ENCODE data around the gene PTPRM.

DNA sequence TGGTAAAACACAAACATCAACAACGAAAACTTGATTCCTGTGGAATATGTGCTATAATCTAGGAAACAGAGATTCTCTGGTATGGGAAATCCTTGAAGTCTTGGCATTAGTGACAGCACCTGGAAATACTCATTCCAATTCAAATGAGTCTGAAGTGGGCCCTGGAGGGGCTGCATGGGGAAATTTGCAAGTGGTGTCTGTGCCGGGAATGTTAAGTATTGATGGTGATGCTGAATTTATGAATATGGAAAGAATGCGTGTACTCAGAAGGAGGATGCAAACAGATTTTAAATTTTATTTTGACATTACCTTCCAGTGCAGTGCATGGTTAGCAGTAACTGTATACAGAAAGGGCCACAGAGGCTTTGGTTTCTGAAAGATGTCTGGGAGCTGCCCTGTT is 37.2 kb downstream of the PTPRM start:
- TF ChIP-seq, protein P1, sequence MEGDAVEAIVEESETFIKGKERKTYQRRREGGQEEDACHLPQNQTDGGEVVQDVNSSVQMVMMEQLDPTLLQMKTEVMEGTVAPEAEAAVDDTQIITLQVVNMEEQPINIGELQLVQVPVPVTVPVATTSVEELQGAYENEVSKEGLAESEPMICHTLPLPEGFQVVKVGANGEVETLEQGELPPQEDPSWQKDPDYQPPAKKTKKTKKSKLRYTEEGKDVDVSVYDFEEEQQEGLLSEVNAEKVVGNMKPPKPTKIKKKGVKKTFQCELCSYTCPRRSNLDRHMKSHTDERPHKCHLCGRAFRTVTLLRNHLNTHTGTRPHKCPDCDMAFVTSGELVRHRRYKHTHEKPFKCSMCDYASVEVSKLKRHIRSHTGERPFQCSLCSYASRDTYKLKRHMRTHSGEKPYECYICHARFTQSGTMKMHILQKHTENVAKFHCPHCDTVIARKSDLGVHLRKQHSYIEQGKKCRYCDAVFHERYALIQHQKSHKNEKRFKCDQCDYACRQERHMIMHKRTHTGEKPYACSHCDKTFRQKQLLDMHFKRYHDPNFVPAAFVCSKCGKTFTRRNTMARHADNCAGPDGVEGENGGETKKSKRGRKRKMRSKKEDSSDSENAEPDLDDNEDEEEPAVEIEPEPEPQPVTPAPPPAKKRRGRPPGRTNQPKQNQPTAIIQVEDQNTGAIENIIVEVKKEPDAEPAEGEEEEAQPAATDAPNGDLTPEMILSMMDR (conservative IDR thresholded peaks at IDR 0.05; ENCODE audit: low read depth, low read length) = no peak
- no peak for TF ChIP-seq MAZ (IDR thresholded peaks at IDR 0.05; ENCODE audit: borderline replicate concordance, low read depth, low read length)
- TF ChIP-seq RFX5 (IDR thresholded peaks at IDR 0.05; ENCODE audit: low read depth, low read length) = no peak
- TF ChIP-seq POLR2A (IDR thresholded peaks at IDR 0.05; ENCODE audit: low read depth, low read length) = no peak
- no peak for TF ChIP-seq RAD21 (IDR thresholded peaks at IDR 0.05; ENCODE audit: low read length)
- no peak for TF ChIP-seq FOS (IDR thresholded peaks at IDR 0.05; ENCODE audit: low read depth, low read length)
- TF ChIP-seq CEBPB (IDR thresholded peaks at IDR 0.05; ENCODE audit: low read depth, low read length) = no peak
- no peak for TF ChIP-seq CHD1 (IDR thresholded peaks at IDR 0.05; ENCODE audit: low read depth, low read length)
- TF ChIP-seq, protein P2, sequence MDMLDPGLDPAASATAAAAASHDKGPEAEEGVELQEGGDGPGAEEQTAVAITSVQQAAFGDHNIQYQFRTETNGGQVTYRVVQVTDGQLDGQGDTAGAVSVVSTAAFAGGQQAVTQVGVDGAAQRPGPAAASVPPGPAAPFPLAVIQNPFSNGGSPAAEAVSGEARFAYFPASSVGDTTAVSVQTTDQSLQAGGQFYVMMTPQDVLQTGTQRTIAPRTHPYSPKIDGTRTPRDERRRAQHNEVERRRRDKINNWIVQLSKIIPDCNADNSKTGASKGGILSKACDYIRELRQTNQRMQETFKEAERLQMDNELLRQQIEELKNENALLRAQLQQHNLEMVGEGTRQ (IDR thresholded peaks at IDR 0.05; ENCODE audit: low read depth, low read length) = no peak
- TF ChIP-seq, protein P3, sequence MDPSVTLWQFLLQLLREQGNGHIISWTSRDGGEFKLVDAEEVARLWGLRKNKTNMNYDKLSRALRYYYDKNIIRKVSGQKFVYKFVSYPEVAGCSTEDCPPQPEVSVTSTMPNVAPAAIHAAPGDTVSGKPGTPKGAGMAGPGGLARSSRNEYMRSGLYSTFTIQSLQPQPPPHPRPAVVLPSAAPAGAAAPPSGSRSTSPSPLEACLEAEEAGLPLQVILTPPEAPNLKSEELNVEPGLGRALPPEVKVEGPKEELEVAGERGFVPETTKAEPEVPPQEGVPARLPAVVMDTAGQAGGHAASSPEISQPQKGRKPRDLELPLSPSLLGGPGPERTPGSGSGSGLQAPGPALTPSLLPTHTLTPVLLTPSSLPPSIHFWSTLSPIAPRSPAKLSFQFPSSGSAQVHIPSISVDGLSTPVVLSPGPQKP (IDR thresholded peaks at IDR 0.05; ENCODE audit: borderline replicate concordance, low read depth, low read length) = no peak
- TF ChIP-seq MAFK (IDR thresholded peaks at IDR 0.05; ENCODE audit: low read depth, low read length) = no peak
- TF ChIP-seq NFE2L2 (IDR thresholded peaks at IDR 0.05; ENCODE audit: low read depth, low read length) = no peak
- TF ChIP-seq MXI1 (IDR thresholded peaks at IDR 0.05; ENCODE audit: borderline replicate concordance, low read depth, low read length) = no peak
- TF ChIP-seq BHLHE40 (IDR thresholded peaks at IDR 0.05; ENCODE audit: low read depth, low read length) = no peak
